AG04450 (cell line): ENCODE data around the gene MR1. TPM values are rescaled to one million over a fixed set of nuclear protein-coding genes. Genes with fewer than 3 reads are reported as not detected.

Experiments used
- polyA plus RNA-seq: library from polyadenylated mRNA; depleted of rRNA; stranded (reverse); fragments of >200 nt; gene quantifications from 2 replicates; pipeline ENCODE4 v1.2.3, GENCODE V29; 2011; rRNA removed

Gene MR1
- polyA plus RNA-seq, 1 experiment, result 17.2 TPM

Other genes with a start within 250 kb of the MR1 start
- gene KIAA1614, start 121.1 kb upstream of the MR1 start, polyA plus RNA-seq, result 3.6 and 4.0 TPM in 2 replicates
- 23.6 and 26.0 TPM in 2 replicates for gene STX6, start 11.1 kb upstream of the MR1 start, polyA plus RNA-seq
- 20.4 and 20.7 TPM in 2 replicates for gene IER5, start 54.7 kb downstream of the MR1 start, polyA plus RNA-seq